RPMI8226 (cell line): Measurements from ENCODE around the gene ANAPC13.
A peak's percentile ranks its signal among the peaks of the same experiment; 100 is the strongest.

Experiments used
- DNase-seq: peaks from one replicate; pipeline ENCODE4 v3.0.0-alpha.2; 2015

ANAPC13 gene

GRCh38 chr3:134481166-134481565 lies 4.6 kb downstream of the ANAPC13 start:
- DNase-seq, result no peak

DNA sequence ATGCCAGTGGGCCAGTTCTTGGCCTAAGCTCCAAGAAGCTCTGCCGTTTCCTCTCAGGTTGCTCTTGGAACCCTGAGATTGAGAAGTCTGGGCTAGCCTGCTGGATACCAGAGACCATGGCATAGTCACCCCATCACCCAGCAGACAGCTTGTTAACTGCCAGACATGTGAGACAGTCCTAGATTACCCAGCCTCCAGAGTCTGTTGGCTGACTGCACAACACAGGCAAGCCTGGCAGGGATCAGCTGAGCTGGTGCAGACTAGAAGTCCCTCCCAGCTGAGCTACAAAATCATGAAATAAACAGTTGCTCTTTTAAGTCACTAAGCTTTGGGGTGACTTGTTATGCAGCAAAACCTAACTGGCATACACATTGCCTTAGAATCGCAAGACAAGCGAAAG lies 5.2 kb downstream of the ANAPC13 start:
- DNase-seq, result no peak

GRCh38 chr3:134477938-134478337 lies 7.8 kb downstream of the ANAPC13 start:
- DNase-seq, result no peak

DNA sequence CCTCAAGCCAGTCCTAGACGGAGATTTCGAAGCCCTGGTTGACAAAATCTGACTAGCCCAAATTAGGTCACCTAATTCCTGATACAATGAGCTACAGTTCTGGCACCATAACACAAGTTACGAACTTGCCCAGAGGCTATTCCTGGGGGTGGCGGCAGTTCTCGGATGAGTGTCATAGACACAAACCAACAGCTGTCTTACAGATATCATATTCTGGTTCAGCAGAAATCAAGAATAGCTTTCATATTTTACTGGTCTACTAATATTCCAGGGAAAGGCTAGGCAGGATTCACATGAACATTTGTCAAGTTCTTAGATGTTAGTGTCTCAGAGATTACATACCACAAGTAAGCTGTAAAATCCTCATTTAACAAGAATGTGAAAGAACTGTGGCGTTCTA lies 8.8 kb downstream of the ANAPC13 start:
- no peak for DNase-seq

DNA sequence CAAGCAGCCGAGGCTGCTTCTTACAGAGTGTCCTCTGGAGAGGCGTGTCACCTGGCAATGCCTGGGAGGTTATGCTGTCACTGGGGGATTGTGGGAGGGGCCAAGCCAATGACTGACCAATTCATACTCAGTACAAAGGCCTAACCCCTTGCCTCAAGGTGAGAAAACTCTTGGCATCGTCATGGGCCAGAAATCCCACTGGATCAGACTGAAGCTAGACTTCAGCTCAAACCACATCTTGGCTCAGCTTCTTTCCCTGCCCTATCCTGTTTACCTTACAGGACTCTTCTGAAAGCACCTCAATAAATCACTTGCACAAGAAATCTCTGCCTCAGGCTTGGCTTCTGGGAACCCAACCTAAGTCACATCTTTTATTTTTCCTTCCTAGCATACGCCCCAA lies 9.5 kb downstream of the ANAPC13 start:
- DNase-seq, result no peak

DNA sequence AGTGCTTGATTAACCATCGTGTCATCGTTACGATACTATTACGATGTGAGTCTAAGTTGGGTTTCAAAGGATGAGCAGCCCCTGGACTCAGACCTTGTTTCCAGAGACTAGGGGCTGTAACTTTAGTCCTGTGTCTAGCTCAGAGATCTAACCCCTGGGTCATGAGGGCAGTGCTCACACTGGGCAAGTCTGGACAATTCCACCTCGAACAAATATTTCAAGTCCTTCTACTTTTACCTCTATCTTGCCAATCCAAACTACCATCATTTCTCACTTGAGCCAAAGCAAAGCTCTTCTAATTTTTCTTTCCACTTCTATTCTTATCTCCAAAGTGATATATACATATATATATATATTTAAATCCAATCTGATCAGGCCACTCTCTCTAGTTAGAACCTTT lies 10.8 kb downstream of the ANAPC13 start:
- no peak for DNase-seq

DNA sequence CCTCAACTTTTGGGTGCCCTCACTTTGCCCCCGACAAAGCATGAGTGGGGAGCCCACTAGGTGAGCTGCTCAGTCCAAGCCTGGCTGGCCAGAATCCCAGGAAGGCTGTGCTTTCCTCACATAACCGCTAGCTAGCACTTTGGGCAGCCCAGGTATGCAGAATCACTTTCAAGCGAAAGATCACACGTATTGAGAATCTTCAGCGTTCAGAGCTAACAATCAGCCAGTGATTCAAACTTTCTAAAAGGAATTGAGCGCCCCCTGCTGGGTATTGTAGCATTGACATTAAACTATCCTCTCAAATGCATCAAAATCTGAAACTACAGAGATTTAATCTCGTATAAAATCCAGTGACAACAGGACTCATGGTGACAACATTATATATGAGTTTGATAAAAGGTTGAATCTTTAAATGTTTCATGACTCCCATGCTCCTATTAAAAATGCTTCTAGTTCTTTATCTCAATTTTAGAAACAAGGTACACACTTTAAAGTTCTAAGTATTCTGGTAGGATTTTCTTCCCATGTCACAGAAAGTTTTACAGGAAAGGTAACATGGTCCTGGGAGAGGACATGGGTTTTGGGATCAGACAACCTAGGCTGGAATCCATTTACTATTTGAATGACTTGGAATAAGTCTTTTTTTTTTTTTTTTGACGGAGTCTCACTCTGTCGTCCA lies 11.8 kb downstream of the ANAPC13 start:
- peak; percentile 86 for DNase-seq

GRCh38 chr3:134472831-134473230 lies 13.0 kb downstream of the ANAPC13 start:
- no peak for DNase-seq

- DNase-seq, result no peak
Measured at GRCh38 chr3:134471521-134472193, 14.1 kb downstream of the ANAPC13 start.

- DNase-seq, result no peak
Measured at GRCh38 chr3:134468519-134468918, 17.3 kb downstream of the ANAPC13 start.

DNA sequence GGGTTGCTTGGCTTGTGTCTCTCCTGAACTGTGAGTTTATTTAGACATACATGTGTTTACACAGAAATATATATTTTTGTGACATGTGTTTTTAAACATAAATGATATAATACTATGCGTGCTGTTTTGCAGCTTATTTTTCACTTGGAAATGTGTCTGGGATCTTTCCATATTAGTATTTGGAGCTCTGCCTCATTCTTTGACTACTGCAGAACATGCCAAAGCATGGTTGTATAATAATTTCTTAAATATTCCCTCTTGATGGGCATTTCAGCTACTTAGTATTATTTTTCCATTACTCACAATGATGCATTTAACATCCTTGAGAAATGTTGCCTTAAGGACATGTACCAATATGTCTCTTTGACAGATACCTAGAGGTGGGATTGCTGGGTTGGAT lies 19.5 kb downstream of the ANAPC13 start:
- DNase-seq, result no peak

DNA sequence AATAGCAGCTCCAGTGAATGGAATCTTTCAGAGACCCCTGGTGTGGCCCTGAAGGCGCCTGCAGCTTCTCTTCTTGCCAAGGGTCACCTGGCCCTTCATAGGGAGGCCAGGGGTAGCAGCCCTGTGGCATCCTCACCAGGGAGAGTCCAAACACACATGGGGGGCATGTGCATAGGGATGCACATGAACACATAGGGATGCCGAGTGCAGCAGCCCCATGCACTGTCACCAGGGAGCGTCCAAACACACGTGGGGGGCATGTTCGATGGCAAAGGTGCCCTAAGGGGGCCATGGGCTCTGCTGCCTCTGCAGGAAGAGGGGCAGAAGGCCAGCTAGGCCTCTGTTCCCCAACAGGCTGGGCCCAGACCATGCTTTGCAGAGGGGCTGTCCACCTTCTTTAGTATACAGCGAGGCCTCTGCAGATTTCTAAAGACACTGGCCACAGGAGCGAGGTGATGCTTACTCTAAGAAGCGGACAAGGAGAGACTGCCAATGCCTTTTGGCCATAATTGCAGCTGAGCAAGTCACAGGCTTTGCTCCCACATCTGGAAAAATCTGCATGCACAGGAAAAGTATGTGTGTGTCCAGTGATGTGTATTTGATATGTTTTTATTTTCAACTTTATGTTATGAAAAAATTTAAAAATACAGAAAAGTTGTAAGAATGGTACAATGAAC lies 21.0 kb downstream of the ANAPC13 start:
- DNase-seq, result no peak

DNA sequence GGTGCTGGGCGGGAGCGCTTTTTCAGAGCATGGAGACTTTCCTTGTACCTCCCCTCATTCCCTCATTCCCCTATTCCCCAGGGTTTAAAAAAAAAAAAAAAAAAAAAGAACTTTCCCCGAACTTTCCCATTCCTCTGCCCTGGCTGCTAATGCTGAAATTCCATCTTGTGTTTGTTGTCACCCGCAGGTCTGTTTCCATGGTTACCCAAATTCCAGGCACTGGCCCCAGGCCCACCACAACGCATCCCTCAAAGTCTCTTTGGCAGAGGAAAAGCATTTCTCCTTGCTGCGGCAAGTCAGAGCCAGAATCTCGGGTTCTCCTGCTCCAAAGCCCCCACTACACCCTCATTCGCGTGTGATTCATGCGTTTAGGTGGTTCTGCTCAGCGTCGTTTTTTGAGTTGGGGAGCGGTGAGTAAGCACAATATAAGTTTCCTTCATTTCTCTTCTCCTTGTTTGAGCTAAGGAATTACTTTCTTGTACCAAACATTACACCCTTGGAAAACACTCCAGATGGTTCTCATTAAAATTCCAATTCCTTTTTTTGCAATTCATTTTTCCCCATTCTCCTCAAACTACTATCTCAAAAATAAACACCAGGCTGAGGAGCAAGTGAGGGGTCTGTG lies 21.6 kb downstream of the ANAPC13 start:
- DNase-seq, result no peak

GRCh38 chr3:134463676-134464063 lies 22.1 kb downstream of the ANAPC13 start:
- DNase-seq, result no peak

- DNase-seq, result no peak
Measured at GRCh38 chr3:134462331-134462941, 23.3 kb downstream of the ANAPC13 start.

DNA sequence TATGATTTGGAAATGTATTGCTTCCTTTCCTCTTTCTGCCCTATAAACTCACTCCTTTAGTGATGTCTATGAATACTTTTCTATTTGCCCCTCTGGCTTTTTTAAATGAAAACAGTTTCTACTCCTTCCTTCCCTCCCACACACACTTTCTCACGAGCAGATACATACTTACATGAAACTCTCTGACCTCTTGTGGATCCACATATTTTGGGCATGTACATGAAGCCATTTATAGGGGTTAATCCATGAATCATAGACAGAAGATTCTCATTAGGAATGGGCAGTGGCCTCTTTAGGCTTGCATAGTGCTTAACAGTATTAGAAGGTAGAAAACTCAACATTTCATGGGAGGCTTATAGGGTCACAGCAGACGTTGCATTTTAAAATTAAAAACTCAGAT lies 24.8 kb downstream of the ANAPC13 start:
- no peak for DNase-seq

DNA sequence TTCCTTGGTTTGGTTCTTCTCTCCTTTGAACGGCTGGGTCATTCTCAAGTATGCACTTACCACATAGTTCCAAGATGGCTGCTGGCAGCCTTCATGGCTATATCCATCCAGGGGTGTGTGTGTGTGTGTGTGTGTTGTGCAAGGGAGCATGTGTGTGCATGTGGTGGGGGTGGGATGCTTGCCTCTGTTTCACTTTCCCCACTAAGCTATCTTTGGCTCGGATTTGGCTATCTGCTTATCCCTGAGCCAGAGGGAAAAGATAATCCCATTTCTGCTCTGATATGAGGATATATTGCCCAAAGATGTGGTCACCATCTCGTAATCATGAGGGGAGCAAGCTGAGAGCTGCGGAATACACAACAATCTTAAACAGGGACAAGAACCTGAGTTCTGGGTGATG lies 26.2 kb downstream of the ANAPC13 start:
- no peak for DNase-seq

DNA sequence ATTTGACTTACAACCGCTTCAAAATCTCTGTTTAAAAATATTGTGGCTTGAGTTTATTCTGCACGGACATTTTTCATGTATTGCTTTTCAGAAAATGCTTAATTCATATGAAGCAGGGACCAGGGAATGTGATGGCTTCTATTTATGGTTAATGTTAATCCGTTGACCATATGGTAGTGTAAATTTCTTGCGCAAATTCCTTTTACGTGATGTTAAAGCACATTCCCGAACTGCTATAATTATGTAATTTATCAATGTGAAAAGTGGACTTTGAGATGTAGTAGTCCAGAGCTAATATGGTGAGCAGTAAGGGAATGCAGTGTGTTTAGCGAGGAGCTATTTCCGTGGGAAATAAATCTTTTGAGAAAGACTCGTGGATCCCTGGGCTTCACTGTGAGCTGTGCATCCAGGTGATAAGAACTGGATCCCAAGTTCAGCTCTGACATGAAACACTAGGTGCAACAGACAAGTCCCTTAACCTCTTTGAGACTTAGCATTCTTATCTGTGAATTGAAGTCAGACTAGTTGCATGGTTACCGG lies 27.3 kb downstream of the ANAPC13 start:
- DNase-seq, result no peak

GRCh38 chr3:134457376-134458074 lies 28.3 kb downstream of the ANAPC13 start:
- DNase-seq, result no peak

DNA sequence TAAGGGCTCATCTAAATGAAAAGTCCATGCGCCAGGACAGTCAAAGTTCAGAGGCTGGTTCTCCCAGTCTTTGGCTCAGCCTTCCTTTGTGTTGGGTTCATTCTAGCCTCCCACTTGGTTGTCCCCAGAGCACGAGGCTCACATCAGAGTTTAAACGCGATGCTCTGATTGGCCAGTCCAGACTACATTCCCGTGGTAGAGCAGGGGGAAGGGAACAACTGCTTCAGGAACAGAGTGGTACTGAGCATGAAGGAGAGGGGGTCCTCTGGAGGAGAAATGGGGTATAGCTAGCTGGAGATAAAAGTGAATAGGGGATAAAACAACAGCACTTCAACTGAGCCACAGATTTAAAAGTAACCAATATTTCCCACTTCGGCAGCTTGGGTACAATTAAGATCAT lies 32.2 kb downstream of the ANAPC13 start:
- no peak for DNase-seq

GRCh38 chr3:134449951-134450350 lies 35.8 kb downstream of the ANAPC13 start:
- DNase-seq, result no peak

DNA sequence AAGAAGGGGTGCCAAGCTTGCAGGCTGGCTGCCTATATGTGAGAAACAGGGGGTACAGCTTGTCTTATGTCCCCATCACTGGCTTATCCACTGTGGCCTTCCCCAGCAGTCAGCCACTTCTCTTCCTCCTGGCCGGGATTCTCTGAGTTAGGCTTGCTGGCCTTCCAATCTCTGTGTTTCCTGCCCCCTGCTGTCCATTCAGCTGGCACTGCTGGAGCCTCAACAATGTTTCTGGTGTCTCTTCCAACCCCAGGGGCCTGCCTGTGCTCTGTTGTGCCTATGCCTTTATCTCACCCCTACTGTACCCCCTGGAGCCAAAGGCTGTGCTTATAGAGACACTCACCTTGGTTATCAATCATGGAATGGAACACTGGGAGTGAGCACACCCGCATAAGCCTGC lies 36.5 kb downstream of the ANAPC13 start:
- peak; percentile 47 for DNase-seq

- DNase-seq, result no peak
Measured at GRCh38 chr3:134448664-134449063, 37.1 kb downstream of the ANAPC13 start.
